ENCODE measurements around the gene C1GALT1C1L. TPM values are rescaled to one million over a fixed set of nuclear protein-coding genes. Genes with fewer than 3 reads are reported as not detected.

Gene C1GALT1C1L
- total RNA-seq: 1 to 10 TPM in 1 of 2 donors, not detected in 1; 2.6 TPM

DNA sequence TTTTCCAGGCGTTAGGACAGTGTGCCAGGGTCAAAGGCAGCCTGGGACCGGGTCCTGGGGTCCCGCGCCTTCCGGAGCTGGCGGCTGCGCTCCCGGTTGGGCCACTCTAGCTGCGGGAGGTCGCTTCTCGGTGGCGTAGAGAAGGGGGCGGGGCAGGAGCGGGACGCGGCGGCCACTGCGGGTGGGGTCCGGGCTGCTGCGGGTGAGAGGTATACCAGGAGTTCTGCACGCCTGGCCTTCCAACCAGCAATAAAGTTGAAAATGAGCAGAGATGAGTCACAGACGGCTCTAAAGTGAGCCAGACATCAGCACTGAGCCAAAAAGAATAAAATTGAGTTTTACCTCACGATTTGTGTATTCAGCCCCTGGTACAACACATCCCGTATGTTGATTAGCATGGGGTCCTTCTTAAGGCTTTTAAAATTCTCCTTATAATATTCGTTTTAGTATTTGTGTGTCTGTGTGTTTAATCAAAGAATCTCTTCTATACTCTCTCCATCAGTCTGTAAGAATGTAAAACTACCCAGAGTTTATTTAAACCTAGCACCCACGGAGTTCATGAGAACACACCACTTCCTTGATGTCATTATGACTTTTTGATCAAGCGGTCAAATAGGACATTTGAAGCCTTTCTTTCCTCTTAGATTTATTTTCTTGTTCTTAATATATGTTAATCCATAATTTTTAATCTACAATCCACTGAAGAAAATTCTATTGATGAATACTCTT, at the start of gene C1GALT1C1L:
C1GALT1C1L (minus strand) TSS at position 108 of the 729 bp plus-strand sequence; CDS start at position 1, 107 bp downstream.
- H3K36me3 ChIP-seq (replicated peaks in 1 of 2; ENCODE audit: insufficient read depth in 1 of 2, low read depth in 2 of 2): no peaks in the 10 kb centered on the region
- H3K27me3 ChIP-seq: no peaks in the 10 kb centered on the region
- intact Hi-C loops (cut with DNase I): no loop called here
- peak within 1 kb of the TSS; percentile 15 to 64 for H3K4me3 ChIP-seq
- H3K27ac ChIP-seq: peak within 1 kb of the TSS in 3 of 4 donors; percentile 16 to 50 (median 26)
- H3K9me3 ChIP-seq: no peaks in the 10 kb centered on the region
- ATAC-seq (peak; percentile 89), DNase-seq (peak; percentile 62 to 76 (median 66))
- peak in 1 of 3 donors; percentile 36 for TF ChIP-seq POLR2A (IDR thresholded peaks at IDR 0.05)
- TF ChIP-seq, protein P1, sequence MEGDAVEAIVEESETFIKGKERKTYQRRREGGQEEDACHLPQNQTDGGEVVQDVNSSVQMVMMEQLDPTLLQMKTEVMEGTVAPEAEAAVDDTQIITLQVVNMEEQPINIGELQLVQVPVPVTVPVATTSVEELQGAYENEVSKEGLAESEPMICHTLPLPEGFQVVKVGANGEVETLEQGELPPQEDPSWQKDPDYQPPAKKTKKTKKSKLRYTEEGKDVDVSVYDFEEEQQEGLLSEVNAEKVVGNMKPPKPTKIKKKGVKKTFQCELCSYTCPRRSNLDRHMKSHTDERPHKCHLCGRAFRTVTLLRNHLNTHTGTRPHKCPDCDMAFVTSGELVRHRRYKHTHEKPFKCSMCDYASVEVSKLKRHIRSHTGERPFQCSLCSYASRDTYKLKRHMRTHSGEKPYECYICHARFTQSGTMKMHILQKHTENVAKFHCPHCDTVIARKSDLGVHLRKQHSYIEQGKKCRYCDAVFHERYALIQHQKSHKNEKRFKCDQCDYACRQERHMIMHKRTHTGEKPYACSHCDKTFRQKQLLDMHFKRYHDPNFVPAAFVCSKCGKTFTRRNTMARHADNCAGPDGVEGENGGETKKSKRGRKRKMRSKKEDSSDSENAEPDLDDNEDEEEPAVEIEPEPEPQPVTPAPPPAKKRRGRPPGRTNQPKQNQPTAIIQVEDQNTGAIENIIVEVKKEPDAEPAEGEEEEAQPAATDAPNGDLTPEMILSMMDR (IDR thresholded peaks at IDR 0.05): no peak
- H3K4me1 ChIP-seq: peaks cover 6% of the 10 kb centered on the region
- WGBS, 2 donors: 3 to 11% methylated on average over 13 to 27 of the region's 27 CpGs

DNA sequence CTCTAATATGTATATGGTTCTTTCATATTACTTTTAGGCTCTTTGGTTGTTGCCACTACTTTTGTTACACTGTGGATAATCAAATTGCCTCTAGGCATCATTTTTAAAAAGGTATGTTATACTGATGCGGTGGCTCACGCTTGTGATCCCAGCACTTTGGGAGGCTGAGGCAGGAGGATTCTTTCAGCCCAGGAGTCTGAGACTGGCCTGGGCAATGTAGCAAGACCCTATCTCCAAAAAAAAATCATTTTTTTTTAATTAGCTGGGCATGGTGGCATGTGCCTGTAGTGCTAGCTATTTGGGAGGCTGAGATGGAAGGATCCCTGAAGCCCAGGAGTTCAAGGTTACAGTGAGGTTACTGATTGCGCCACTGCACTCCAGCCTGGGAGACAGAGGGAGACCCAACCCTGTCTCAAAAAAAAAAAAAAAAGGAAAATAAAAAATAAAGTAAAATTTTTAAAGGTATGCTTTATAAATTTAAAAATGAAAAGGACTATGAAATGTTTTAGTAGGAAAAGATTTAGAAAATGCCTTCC, 49.5 kb upstream of the C1GALT1C1L start:
- TF ChIP-seq, protein P1 (IDR thresholded peaks at IDR 0.05): no peak
- TF ChIP-seq POLR2A (IDR thresholded peaks at IDR 0.05): no peak
- no peaks in the 10 kb centered on the region for H3K4me1 ChIP-seq
- DNase-seq (no peak), ATAC-seq (no peak)
- 91 to 96% methylated on average over 3 of the region's 3 CpGs for WGBS, 2 donors
- H3K36me3 ChIP-seq (replicated peaks in 1 of 2; ENCODE audit: insufficient read depth in 1 of 2, low read depth in 2 of 2): no peaks in the 10 kb centered on the region
- intact Hi-C loops (cut with DNase I): no loop called here
- no peak overlapping the region for H3K27ac ChIP-seq
- H3K27me3 ChIP-seq: no peaks in the 10 kb centered on the region
- no peak overlapping the region for H3K4me3 ChIP-seq
- H3K9me3 ChIP-seq: no peaks in the 10 kb centered on the region

DNA sequence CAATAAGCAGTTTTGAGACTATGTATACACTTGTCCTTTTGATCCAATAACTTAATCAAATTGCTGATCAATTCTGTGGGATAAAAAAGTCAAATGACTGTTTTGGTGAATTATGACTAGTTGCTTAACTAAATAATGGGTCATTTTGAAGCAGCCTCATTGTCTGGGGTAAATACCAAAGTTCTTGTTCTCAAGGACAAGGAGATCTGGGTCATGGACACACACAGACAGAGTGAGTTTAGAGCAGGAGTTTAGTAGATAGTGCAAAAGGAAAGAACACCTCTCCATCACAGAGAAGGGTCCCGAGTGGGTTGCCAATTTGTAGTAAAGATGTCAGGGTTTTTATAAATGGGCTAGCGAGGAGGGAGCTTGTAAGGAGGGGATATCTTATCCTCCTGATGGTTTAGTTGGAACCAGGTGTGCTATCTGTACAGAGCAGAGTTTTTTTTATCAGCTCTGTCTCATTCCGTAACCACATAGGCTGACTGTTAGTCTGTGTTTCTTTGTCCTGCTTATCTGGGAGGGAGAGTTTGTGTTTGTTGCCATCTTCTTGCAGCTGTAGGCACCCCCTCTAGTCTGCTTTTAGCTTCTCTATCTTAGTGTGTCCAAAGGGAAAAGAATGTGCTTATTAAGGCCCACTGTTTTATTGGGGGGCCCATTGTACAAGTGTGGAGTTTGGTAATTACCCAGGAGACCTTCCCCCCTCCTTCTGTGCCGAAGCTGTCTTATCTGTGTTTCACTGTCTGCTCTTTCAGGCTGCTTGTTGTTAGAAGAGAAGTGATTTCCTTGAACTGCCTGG, 48.7 kb upstream of the C1GALT1C1L start:
- WGBS, 2 donors: 39 to 46% methylated on average over 4 of the region's 4 CpGs
- no peak for TF ChIP-seq POLR2A (IDR thresholded peaks at IDR 0.05)
- TF ChIP-seq, protein P1 (IDR thresholded peaks at IDR 0.05): no peak
- Histone ChIP-seq H3K9me3 (no peaks in the 10 kb centered on the region), H3K4me1 (no peaks in the 10 kb centered on the region), H3K27ac (no peak overlapping the region), H3K4me3 (no peak overlapping the region), H3K36me3 (replicated peaks in 1 of 2; ENCODE audit: insufficient read depth in 1 of 2, low read depth in 2 of 2) (no peaks in the 10 kb centered on the region), H3K27me3 (no peaks in the 10 kb centered on the region)
- intact Hi-C loops (cut with DNase I): no loop called here
- DNase-seq (no peak), ATAC-seq (no peak)

DNA sequence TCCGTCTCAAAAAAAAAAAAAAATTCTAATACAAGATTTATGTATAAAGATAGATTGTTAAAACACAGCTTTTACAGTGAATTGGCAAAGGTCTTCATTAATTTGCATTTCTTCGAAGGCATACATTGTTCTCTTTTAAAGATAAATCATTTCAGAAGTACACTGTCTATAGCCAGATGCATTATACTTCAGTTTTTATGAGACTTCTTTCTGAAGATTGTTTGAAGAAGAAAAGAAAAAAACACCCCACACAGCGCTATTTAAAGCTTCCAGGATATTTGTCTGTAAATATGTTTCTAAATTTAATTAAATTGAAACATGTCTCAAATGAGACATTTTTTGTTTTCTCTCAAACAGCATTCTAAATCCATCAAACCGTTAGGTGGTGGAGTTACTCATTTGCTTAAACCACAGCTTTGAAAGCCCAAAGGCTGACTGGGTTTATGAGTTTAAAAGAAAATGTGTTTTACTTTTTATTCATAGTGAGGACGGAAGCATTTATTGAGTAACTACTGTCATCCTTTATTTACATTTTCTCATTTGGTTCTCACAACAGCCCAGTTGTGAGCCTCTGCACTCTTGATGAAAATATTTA, 42.4 kb upstream of the C1GALT1C1L start:
- no peak for TF ChIP-seq POLR2A (IDR thresholded peaks at IDR 0.05)
- TF ChIP-seq, protein P1 (IDR thresholded peaks at IDR 0.05): no peak
- 72% methylated on average over 5 of the region's 5 CpGs for WGBS, 2 donors
- Histone ChIP-seq H3K4me3 (no peak overlapping the region), H3K9me3 (no peaks in the 10 kb centered on the region), H3K4me1 (no peaks in the 10 kb centered on the region), H3K27me3 (no peaks in the 10 kb centered on the region), H3K27ac (no peak overlapping the region), H3K36me3 (replicated peaks in 1 of 2; ENCODE audit: insufficient read depth in 1 of 2, low read depth in 2 of 2) (no peaks in the 10 kb centered on the region)
- DNase-seq (no peak), ATAC-seq (no peak)
- intact Hi-C loops (cut with DNase I): no loop called here
